ENCODE results near the gene KRTAP5-4. TPM values are rescaled to one million over a fixed set of nuclear protein-coding genes. Genes with fewer than 3 reads are reported as not detected.

KRTAP5-4 gene
- total and polyA plus RNA-seq, 2 donors, result not detected

DNA sequence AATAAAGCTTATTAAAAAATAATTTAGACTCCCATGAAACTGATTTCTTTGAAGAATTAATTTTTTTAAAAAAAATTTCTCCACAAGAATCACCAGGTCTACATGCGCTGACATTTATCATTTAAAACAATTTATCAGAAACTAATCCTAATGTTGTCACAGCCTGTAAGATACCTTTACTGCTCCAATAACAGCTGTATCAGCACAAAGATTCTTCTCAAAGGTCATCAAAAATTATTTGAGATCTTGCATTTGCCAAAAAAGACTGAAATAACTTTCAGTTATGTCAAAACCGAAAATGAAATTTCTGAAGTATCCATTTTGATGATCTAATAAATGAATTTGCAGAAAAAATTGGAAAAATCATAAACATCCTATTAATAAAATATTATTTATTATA is 15.7 kb upstream of the KRTAP5-4 start:
- no peaks in the 10 kb centered on the region for H3K4me1 ChIP-seq (ENCODE audit: insufficient read depth)
- no peak for DNase-seq (ENCODE audit: extremely low spot score)
- no peak overlapping the region for H3K27ac ChIP-seq (ENCODE audit: low read depth)
- H3K36me3 ChIP-seq (ENCODE audit: insufficient read depth), result no peaks in the 10 kb centered on the region
- WGBS, result 93% methylated on average over 2 of the region's 2 CpGs
- H3K4me3 ChIP-seq (ENCODE audit: low read depth, low read length), result no peak overlapping the region

DNA sequence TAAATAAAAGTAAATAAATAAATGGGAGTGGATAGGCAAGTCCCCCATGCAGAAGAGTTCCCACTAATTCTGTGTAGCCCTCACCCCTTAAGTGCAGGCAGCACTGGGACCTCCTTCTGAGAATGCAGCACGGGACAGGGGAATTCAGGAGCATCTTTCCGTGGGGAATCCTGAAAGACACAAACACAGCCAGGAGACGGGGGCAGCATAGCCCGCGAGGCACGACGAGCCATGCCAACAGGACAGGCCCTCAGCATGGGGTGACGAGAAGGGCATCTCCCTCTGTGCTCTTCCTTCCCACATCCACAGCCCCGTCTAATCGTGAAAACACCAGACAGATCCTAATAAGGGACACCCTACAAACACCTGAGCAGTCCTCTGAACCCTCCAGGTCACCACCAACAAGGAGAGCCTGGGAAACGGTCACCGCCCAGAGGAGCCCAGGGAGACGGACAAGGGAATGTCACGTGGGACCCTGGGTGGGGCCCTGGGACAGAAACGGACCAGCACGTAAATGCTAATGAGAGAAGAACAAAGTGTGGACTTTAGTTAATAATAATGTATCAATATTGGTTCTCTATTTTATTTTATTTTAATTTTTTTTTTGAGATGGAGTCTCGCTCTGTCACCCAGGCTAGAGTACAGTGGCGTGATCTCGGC is 14.5 kb upstream of the KRTAP5-4 start:
- no peak overlapping the region for H3K27ac ChIP-seq (ENCODE audit: low read depth)
- H3K4me1 ChIP-seq (ENCODE audit: insufficient read depth), result no peaks in the 10 kb centered on the region
- no peak overlapping the region for H3K4me3 ChIP-seq (ENCODE audit: low read depth, low read length)
- WGBS, result 84% methylated on average over 19 of the region's 19 CpGs
- H3K36me3 ChIP-seq (ENCODE audit: insufficient read depth), result no peaks in the 10 kb centered on the region
- DNase-seq (ENCODE audit: extremely low spot score), result no peak

DNA sequence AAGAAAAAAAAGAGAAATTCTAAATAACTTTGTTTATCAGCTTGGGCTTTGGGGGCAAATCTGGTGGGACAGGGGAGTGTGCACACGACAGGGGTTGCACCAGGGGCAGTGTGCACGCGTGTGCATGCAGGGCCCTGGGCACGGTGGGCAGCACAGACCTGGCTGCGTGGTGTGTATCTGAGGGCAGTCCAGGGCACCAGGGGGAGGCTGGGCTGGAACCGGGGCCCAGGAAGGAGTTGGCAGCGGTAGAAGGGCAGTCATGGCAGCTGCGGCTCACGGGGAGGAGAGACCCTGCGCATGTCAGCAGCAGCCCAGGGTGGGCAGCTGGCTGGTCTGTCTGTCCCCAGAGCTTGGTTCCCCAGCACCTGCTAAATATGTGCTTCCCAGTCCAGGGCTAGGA is 11.9 kb upstream of the KRTAP5-4 start:
- 85% methylated on average over 10 of the region's 10 CpGs for WGBS
- DNase-seq (ENCODE audit: extremely low spot score), result no peak
- H3K4me3 ChIP-seq (ENCODE audit: low read depth, low read length), result no peak overlapping the region

DNA sequence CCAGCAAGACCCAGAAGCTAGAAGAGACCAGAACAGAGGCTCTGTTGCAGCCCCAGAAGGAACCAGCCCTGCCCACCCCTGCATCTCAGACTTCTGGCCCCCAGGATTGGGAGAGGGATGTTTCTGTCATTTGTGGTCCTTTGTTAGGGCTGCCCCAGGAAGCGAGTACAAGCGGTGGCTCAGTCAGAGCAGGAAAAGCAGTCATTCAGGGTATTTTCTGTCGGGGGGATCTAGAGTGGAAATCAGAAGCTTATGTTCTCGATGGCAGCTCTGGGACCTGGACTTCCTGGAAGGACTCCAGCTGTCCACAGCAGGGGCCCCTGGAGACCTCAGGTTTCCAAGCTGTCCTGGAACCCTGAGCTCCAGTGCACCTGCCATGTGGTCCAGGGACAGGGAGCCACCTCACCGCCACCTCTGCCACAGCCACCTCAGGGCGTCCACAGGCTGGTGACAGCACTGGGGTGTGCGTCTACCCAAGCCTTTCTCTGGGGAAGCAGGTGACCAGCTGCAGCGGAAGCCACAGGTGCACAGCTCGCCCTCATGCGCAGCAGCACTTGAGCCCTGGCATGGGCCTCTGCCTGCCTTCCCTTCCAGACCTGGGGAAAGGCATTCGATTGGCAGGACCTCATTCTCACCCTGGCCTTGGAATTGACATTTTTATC is 10.2 kb upstream of the KRTAP5-4 start:
- no peaks in the 10 kb centered on the region for H3K36me3 ChIP-seq (ENCODE audit: insufficient read depth)
- H3K4me1 ChIP-seq (ENCODE audit: insufficient read depth), result no peaks in the 10 kb centered on the region
- H3K4me3 ChIP-seq (ENCODE audit: low read depth, low read length), result no peak overlapping the region
- 68% methylated on average over 11 of the region's 11 CpGs for WGBS
- H3K27ac ChIP-seq (ENCODE audit: low read depth), result no peak overlapping the region
- no peak for DNase-seq (ENCODE audit: extremely low spot score)

More for the DNA sequence above, 11.9 kb upstream of the KRTAP5-4 start:
- Histone ChIP-seq H3K36me3 (ENCODE audit: insufficient read depth) (no peaks in the 10 kb centered on the region), H3K27ac (ENCODE audit: low read depth) (no peak overlapping the region), H3K4me1 (ENCODE audit: insufficient read depth) (no peaks in the 10 kb centered on the region)

- no peak overlapping the region for H3K27ac ChIP-seq (ENCODE audit: low read depth)
- H3K4me3 ChIP-seq (ENCODE audit: low read depth, low read length), result no peak overlapping the region
- 69% methylated on average over 13 of the region's 13 CpGs for WGBS
- no peaks in the 10 kb centered on the region for H3K36me3 ChIP-seq (ENCODE audit: insufficient read depth)
- no peaks in the 10 kb centered on the region for H3K4me1 ChIP-seq (ENCODE audit: insufficient read depth)
- no peak for DNase-seq (ENCODE audit: extremely low spot score)
Measured at GRCh38 chr11:1631066-1631568, 9.2 kb upstream of the KRTAP5-4 start.

DNA sequence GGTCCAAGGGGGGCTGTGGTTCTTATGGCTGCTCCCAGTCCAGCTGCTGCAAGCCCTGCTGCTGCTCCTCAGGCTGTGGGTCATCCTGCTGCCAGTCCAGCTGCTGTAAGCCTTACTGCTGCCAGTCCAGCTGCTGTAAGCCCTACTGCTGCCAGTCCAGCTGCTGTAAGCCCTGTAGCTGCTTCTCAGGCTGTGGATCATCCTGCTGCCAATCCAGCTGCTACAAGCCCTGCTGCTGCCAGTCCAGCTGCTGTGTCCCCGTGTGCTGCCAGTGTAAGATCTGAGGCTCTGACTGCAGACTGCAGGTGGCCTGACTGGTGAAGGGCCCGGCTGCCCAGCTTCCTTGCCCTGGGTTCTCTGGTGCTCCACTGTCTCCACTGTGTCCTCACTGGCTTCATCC is 8.3 kb upstream of the KRTAP5-4 start:
- Histone ChIP-seq H3K27ac (ENCODE audit: low read depth) (no peak overlapping the region), H3K4me3 (ENCODE audit: low read depth, low read length) (no peak overlapping the region), H3K36me3 (ENCODE audit: insufficient read depth) (no peaks in the 10 kb centered on the region), H3K4me1 (ENCODE audit: insufficient read depth) (no peaks in the 10 kb centered on the region)
- 66% methylated on average over 2 of the region's 2 CpGs for WGBS
- no peak for DNase-seq (ENCODE audit: extremely low spot score)

- no peaks in the 10 kb centered on the region for H3K36me3 ChIP-seq (ENCODE audit: insufficient read depth)
- H3K27ac ChIP-seq (ENCODE audit: low read depth), result no peak within 1 kb of the TSS
- no peak for DNase-seq (ENCODE audit: extremely low spot score)
- no peak within 1 kb of the TSS for H3K4me3 ChIP-seq (ENCODE audit: low read depth, low read length)
- no peaks in the 10 kb centered on the region for H3K4me1 ChIP-seq (ENCODE audit: insufficient read depth)
- 77% methylated on average over 26 of the region's 26 CpGs for WGBS
Measured at GRCh38 chr11:1629326-1630185, 7.6 kb upstream of the KRTAP5-4 start, which contains the start of gene KRTAP5-5. Gene KRTAP5-5 (plus strand): TSS chr11:1629775. CDS start chr11:1629841, 66 bp downstream.

DNA sequence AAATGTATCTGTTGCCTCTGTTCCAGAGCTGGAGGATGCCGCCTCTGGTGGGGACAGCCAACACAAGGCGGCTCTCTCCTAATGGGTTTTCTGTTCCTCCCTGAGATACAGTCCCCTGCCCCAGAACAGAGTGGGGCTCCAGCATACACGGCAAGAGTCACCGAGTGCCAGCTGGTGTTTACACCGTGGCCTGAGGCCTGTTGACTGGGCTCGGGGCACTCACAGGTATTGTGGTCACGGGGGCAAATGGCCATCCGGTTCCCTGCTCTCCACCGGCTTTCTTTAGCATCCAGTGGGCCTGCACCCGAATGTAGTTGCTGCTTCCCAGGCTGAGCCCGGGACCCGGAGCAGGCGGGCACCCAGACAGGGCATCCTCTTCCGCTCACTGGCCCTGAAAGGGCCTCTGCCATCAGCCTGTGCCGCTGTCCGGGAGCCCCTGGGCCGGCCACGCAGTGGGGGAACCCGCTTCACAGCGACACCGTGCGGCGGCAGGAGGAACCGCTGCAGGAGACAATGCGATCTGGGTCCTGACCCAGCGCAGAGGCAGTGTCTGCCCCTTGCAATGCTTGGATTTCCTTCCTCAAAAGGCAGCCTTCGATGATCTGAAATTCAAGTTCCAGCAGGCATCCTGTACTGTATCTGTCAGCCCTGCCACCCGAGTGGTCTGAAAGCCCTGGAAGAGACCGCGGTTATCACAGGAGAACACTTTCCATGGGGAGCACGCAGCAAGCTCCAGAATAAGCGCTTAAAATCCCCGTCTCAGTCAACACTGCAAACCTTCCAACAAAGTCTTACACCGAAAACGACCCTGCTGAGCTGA is 6.8 kb upstream of the KRTAP5-4 start:
- 33% methylated on average over 35 of the region's 35 CpGs for WGBS

GRCh38 chr11:1625541-1625940 is 3.6 kb upstream of the KRTAP5-4 start:
- no peaks in the 10 kb centered on the region for H3K36me3 ChIP-seq (ENCODE audit: insufficient read depth)
- 85% methylated on average over 13 of the region's 13 CpGs for WGBS
- no peak overlapping the region for H3K4me3 ChIP-seq (ENCODE audit: low read depth, low read length)

More for the DNA sequence above, 6.8 kb upstream of the KRTAP5-4 start:
- Histone ChIP-seq H3K27ac (ENCODE audit: low read depth) (no peak overlapping the region), H3K4me3 (ENCODE audit: low read depth, low read length) (no peak overlapping the region), H3K4me1 (ENCODE audit: insufficient read depth) (no peaks in the 10 kb centered on the region), H3K36me3 (ENCODE audit: insufficient read depth) (no peaks in the 10 kb centered on the region)
- no peak for DNase-seq (ENCODE audit: extremely low spot score)

GRCh38 chr11:1624621-1625020 is 2.7 kb upstream of the KRTAP5-4 start:
- Histone ChIP-seq H3K4me3 (ENCODE audit: low read depth, low read length) (no peak overlapping the region), H3K4me1 (ENCODE audit: insufficient read depth) (no peaks in the 10 kb centered on the region), H3K36me3 (ENCODE audit: insufficient read depth) (no peaks in the 10 kb centered on the region), H3K27ac (ENCODE audit: low read depth) (no peak overlapping the region)
- 75% methylated on average over 16 of the region's 16 CpGs for whole genome bisulfite sequencing
- no peak for DNase-seq (ENCODE audit: extremely low spot score)

More at GRCh38 chr11:1625541-1625940, 3.6 kb upstream of the KRTAP5-4 start:
- no peak for DNase-seq (ENCODE audit: extremely low spot score)
- H3K27ac ChIP-seq (ENCODE audit: low read depth), result no peak overlapping the region
- no peaks in the 10 kb centered on the region for H3K4me1 ChIP-seq (ENCODE audit: insufficient read depth)

GRCh38 chr11:1623716-1624115 is 1.8 kb upstream of the KRTAP5-4 start:
- H3K36me3 ChIP-seq (ENCODE audit: insufficient read depth), result no peaks in the 10 kb centered on the region
- no peaks in the 10 kb centered on the region for H3K4me1 ChIP-seq (ENCODE audit: insufficient read depth)
- DNase-seq (ENCODE audit: extremely low spot score), result no peak
- WGBS, result 88% methylated on average over 9 of the region's 9 CpGs
- no peak overlapping the region for H3K27ac ChIP-seq (ENCODE audit: low read depth)
- H3K4me3 ChIP-seq (ENCODE audit: low read depth, low read length), result no peak overlapping the region

- Histone ChIP-seq H3K4me3 (ENCODE audit: low read depth, low read length) (no peak overlapping the region), H3K36me3 (ENCODE audit: insufficient read depth) (no peaks in the 10 kb centered on the region), H3K4me1 (ENCODE audit: insufficient read depth) (no peaks in the 10 kb centered on the region), H3K27ac (ENCODE audit: low read depth) (no peak overlapping the region)
- no peak for DNase-seq (ENCODE audit: extremely low spot score)
- 42% methylated on average over 10 of the region's 10 CpGs for WGBS
Measured at GRCh38 chr11:1619449-1619848, 2.5 kb downstream of the KRTAP5-4 start.

- H3K36me3 ChIP-seq (ENCODE audit: insufficient read depth), result no peaks in the 10 kb centered on the region
- WGBS, result 80% methylated on average over 10 of the region's 10 CpGs
- DNase-seq (ENCODE audit: extremely low spot score), result no peak
Measured at GRCh38 chr11:1618231-1618630, 3.7 kb downstream of the KRTAP5-4 start.

More at GRCh38 chr11:1618231-1618630, 3.7 kb downstream of the KRTAP5-4 start:
- no peak overlapping the region for H3K27ac ChIP-seq (ENCODE audit: low read depth)
- no peak overlapping the region for H3K4me3 ChIP-seq (ENCODE audit: low read depth, low read length)
- H3K4me1 ChIP-seq (ENCODE audit: insufficient read depth), result no peaks in the 10 kb centered on the region
